ENCODE results near the gene RBM28.

The RBM28 gene

DNA sequence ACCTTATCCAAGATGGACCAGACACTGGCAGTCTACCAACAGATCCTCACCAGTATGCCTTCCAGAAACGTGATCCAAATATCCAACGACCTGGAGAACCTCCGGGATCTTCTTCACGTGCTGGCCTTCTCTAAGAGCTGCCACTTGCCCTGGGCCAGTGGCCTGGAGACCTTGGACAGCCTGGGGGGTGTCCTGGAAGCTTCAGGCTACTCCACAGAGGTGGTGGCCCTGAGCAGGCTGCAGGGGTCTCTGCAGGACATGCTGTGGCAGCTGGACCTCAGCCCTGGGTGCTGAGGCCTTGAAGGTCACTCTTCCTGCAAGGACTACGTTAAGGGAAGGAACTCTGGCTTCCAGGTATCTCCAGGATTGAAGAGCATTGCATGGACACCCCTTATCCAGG is 89.2 kb downstream of the RBM28 start:
- TF ChIP-seq, protein P1, sequence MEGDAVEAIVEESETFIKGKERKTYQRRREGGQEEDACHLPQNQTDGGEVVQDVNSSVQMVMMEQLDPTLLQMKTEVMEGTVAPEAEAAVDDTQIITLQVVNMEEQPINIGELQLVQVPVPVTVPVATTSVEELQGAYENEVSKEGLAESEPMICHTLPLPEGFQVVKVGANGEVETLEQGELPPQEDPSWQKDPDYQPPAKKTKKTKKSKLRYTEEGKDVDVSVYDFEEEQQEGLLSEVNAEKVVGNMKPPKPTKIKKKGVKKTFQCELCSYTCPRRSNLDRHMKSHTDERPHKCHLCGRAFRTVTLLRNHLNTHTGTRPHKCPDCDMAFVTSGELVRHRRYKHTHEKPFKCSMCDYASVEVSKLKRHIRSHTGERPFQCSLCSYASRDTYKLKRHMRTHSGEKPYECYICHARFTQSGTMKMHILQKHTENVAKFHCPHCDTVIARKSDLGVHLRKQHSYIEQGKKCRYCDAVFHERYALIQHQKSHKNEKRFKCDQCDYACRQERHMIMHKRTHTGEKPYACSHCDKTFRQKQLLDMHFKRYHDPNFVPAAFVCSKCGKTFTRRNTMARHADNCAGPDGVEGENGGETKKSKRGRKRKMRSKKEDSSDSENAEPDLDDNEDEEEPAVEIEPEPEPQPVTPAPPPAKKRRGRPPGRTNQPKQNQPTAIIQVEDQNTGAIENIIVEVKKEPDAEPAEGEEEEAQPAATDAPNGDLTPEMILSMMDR (conservative IDR thresholded peaks at IDR 0.05; ENCODE audit: low read depth, low read length): no peak
- no peak for DNase-seq (ENCODE audit: low read depth)
- H3K4me3 ChIP-seq (ENCODE audit: low read length): no peak overlapping the region

DNA sequence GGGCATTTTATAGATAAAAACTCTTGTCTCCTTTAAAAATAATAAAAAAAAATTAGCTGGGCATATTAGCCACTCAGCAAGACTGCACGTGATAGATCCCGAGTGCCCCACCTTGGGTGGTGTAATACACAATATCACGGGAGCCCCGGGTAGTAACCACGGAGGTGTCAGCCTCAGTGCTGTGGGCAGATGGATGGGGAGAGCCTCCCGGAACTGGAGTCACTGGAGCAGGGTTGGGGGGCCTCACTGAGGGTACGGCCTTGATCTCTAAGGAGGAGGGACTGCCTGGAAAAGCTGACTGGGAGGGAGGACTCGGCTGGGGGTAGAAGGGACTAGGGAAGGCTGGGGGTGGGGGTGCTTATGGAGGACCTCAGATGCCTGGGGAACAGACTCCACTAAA is 90.0 kb downstream of the RBM28 start:
- no peak overlapping the region for H3K4me3 ChIP-seq (ENCODE audit: low read length)
- TF ChIP-seq, protein P1 (conservative IDR thresholded peaks at IDR 0.05; ENCODE audit: low read depth, low read length): no peak
- no peak for DNase-seq (ENCODE audit: low read depth)

DNA sequence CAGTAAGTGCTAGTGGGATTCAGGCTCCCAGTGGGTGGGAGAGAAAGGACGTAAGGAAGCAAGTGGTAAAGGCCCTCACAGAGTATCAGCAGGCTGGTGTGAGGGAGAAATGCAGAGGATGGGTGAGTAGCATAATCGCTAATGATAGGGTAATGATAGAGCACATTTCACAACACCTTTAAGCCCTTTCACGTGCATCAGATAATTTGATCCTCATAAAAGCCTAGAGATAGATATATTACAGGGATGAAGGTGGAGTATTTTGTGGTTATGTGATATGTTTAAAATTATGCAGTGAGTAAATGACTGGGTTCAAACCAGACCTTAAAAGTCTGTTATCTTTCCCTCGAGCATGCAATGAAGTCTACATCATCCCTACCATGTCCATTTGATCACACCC is 92.4 kb downstream of the RBM28 start:
- H3K4me3 ChIP-seq (ENCODE audit: low read length): no peak overlapping the region
- DNase-seq (ENCODE audit: low read depth): no peak
- TF ChIP-seq, protein P1 (conservative IDR thresholded peaks at IDR 0.05; ENCODE audit: low read depth, low read length): no peak

All from retinal pigment epithelial cell (primary cell).